Measurements from ENCODE around the gene NAA60.

The NAA60 gene

GRCh38 chr16:3518292-3518985 lies 75.0 kb downstream of the NAA60 start:
- TF ChIP-seq FOXM1 (IDR thresholded peaks at IDR 0.05; ENCODE audit: borderline replicate concordance, low read depth) (no peak), USF1 (IDR thresholded peaks at IDR 0.05) (no peak), YY1 (IDR thresholded peaks at IDR 0.05; ENCODE audit: low read depth) (no peak), CEBPB (IDR thresholded peaks at IDR 0.05) (no peak)

- TF ChIP-seq TEAD4 (IDR thresholded peaks at IDR 0.05), result no peak
- no peak for TF ChIP-seq REST (IDR thresholded peaks at IDR 0.05; ENCODE audit: low read depth)
- no peak for TF ChIP-seq CEBPB (IDR thresholded peaks at IDR 0.05)
- TF ChIP-seq USF1 (IDR thresholded peaks at IDR 0.05), result no peak
- no peak for TF ChIP-seq EGR1 (IDR thresholded peaks at IDR 0.05)
- TF ChIP-seq MAX (IDR thresholded peaks at IDR 0.05), result no peak
- no peak for TF ChIP-seq TAF1 (IDR thresholded peaks at IDR 0.05; ENCODE audit: low read depth)
- TF ChIP-seq CREB1 (IDR thresholded peaks at IDR 0.05; ENCODE audit: low read depth), result no peak
- TF ChIP-seq RAD21 (IDR thresholded peaks at IDR 0.05; ENCODE audit: low read depth), result no peak
- no peak for TF ChIP-seq FOXM1 (IDR thresholded peaks at IDR 0.05; ENCODE audit: borderline replicate concordance, low read depth)
- TF ChIP-seq TCF12 (IDR thresholded peaks at IDR 0.05; ENCODE audit: low read depth), result no peak
- no peak for TF ChIP-seq NFIC (IDR thresholded peaks at IDR 0.05)
- no peak for TF ChIP-seq EP300 (IDR thresholded peaks at IDR 0.05; ENCODE audit: borderline replicate concordance)
- TF ChIP-seq ZBTB7A (IDR thresholded peaks at IDR 0.05; ENCODE audit: low read depth), result no peak
- TF ChIP-seq YY1 (IDR thresholded peaks at IDR 0.05; ENCODE audit: low read depth), result no peak
Measured at GRCh38 chr16:3518986-3519348, 75.5 kb downstream of the NAA60 start.

GRCh38 chr16:3519581-3519980 lies 76.1 kb downstream of the NAA60 start:
- no peak for TF ChIP-seq USF1 (IDR thresholded peaks at IDR 0.05)
- no peak for TF ChIP-seq YY1 (IDR thresholded peaks at IDR 0.05; ENCODE audit: low read depth)
- TF ChIP-seq FOXM1 (IDR thresholded peaks at IDR 0.05; ENCODE audit: borderline replicate concordance, low read depth), result no peak
- TF ChIP-seq CREB1 (IDR thresholded peaks at IDR 0.05; ENCODE audit: low read depth), result no peak
- TF ChIP-seq MAX (IDR thresholded peaks at IDR 0.05), result no peak
- TF ChIP-seq REST (IDR thresholded peaks at IDR 0.05; ENCODE audit: low read depth), result no peak
- no peak for TF ChIP-seq TAF1 (IDR thresholded peaks at IDR 0.05; ENCODE audit: low read depth)
- TF ChIP-seq EP300 (IDR thresholded peaks at IDR 0.05; ENCODE audit: borderline replicate concordance), result no peak
- no peak for TF ChIP-seq NFIC (IDR thresholded peaks at IDR 0.05)
- TF ChIP-seq ZBTB7A (IDR thresholded peaks at IDR 0.05; ENCODE audit: low read depth), result no peak
- no peak for TF ChIP-seq CEBPB (IDR thresholded peaks at IDR 0.05)
- no peak for TF ChIP-seq EGR1 (IDR thresholded peaks at IDR 0.05)
- no peak for TF ChIP-seq TCF12 (IDR thresholded peaks at IDR 0.05; ENCODE audit: low read depth)
- TF ChIP-seq RAD21 (IDR thresholded peaks at IDR 0.05; ENCODE audit: low read depth), result no peak
- no peak for TF ChIP-seq TEAD4 (IDR thresholded peaks at IDR 0.05)

GRCh38 chr16:3520413-3520812 lies 76.9 kb downstream of the NAA60 start:
- TF ChIP-seq TEAD4 (IDR thresholded peaks at IDR 0.05), result no peak
- TF ChIP-seq RAD21 (IDR thresholded peaks at IDR 0.05; ENCODE audit: low read depth), result no peak
- TF ChIP-seq CREB1 (IDR thresholded peaks at IDR 0.05; ENCODE audit: low read depth), result no peak
- no peak for TF ChIP-seq MAX (IDR thresholded peaks at IDR 0.05)
- TF ChIP-seq REST (IDR thresholded peaks at IDR 0.05; ENCODE audit: low read depth), result no peak
- TF ChIP-seq NFIC (IDR thresholded peaks at IDR 0.05), result no peak
- TF ChIP-seq YY1 (IDR thresholded peaks at IDR 0.05; ENCODE audit: low read depth), result no peak
- no peak for TF ChIP-seq EP300 (IDR thresholded peaks at IDR 0.05; ENCODE audit: borderline replicate concordance)
- TF ChIP-seq TAF1 (IDR thresholded peaks at IDR 0.05; ENCODE audit: low read depth), result no peak
- TF ChIP-seq FOXM1 (IDR thresholded peaks at IDR 0.05; ENCODE audit: borderline replicate concordance, low read depth), result no peak
- TF ChIP-seq ZBTB7A (IDR thresholded peaks at IDR 0.05; ENCODE audit: low read depth), result no peak
